Activated CD8-positive, alpha-beta memory T cell treated with anti-CD3 and anti-CD28 coated beads, Interleukin-2, amount 50 U/mL, for 1 hour (primary cell): ENCODE measurements around the gene SNX32.
"Not testable (repeated sequence)": the region's sequence is repeated elsewhere in the genome, so short reads cannot be mapped to it uniquely, and the experiment has no call there.

Source experiments
- DNase-seq: peaks from one replicate; pipeline ENCODE4 v3.0.0-alpha.2; 2020; ENCODE audit errors: extremely low read depth

SNX32 gene

GRCh38 chr11:65822776-65823528 is 10.8 kb upstream of the SNX32 start:
- DNase-seq, result no peak

- no peak for DNase-seq
Observed at GRCh38 chr11:65826984-65827735, 6.6 kb upstream of the SNX32 start.

- no peak for DNase-seq
Observed at GRCh38 chr11:65829459-65829858, 4.3 kb upstream of the SNX32 start.

- not testable (repeated sequence) for DNase-seq
Observed at GRCh38 chr11:65832231-65832630, 1.5 kb upstream of the SNX32 start.

- no peak for DNase-seq
Observed at GRCh38 chr11:65834202-65834601, 439 bp downstream of the SNX32 start.

GRCh38 chr11:65842144-65842543 is 8.4 kb downstream of the SNX32 start:
- DNase-seq, result no peak

GRCh38 chr11:65843811-65844210 is 10.0 kb downstream of the SNX32 start:
- no peak for DNase-seq

- DNase-seq, result no peak
Observed at GRCh38 chr11:65844231-65844872, 10.6 kb downstream of the SNX32 start.

GRCh38 chr11:65847746-65848145 is 14.0 kb downstream of the SNX32 start:
- DNase-seq, result no peak

- DNase-seq, result not testable (repeated sequence)
Observed at GRCh38 chr11:65848693-65849092, 14.9 kb downstream of the SNX32 start.

GRCh38 chr11:65849366-65849765 is 15.6 kb downstream of the SNX32 start:
- no peak for DNase-seq

- DNase-seq, result no peak
Observed at GRCh38 chr11:65849771-65850216, 16.0 kb downstream of the SNX32 start.

- DNase-seq, result no peak
Observed at GRCh38 chr11:65850217-65851082, 16.7 kb downstream of the SNX32 start.

GRCh38 chr11:65851083-65851579 is 17.4 kb downstream of the SNX32 start:
- DNase-seq, result no peak

GRCh38 chr11:65851811-65852507 is 18.2 kb downstream of the SNX32 start:
- DNase-seq, result no peak

GRCh38 chr11:65852508-65853245 is 18.9 kb downstream of the SNX32 start:
- no peak for DNase-seq

- DNase-seq, result no peak
Observed at GRCh38 chr11:65853246-65853979, 19.6 kb downstream of the SNX32 start.

GRCh38 chr11:65854161-65854592 is 20.4 kb downstream of the SNX32 start:
- no peak for DNase-seq
